ENCODE data around the gene SLC7A9.
"Not testable (repeated sequence)": the region's sequence is repeated elsewhere in the genome, so short reads cannot be mapped to it uniquely, and the experiment has no call there.

Gene SLC7A9

GRCh38 chr19:32901504-32902161, 32.1 kb upstream of the SLC7A9 start:
- TF ChIP-seq POLR2AphosphoS5 (IDR thresholded peaks at IDR 0.05; ENCODE audit: low read depth, low read length) (no peak), POLR2A (IDR thresholded peaks at IDR 0.05; ENCODE audit: low read depth, low read length) (no peak), TAF1 (IDR thresholded peaks at IDR 0.05; ENCODE audit: borderline replicate concordance, low read depth, low read length) (no peak)
- no peak for FAIRE-seq
- DNase-seq (ENCODE audit: insufficient read length) = no peak

GRCh38 chr19:32896516-32897214, 27.1 kb upstream of the SLC7A9 start:
- TF ChIP-seq TAF1 (IDR thresholded peaks at IDR 0.05; ENCODE audit: borderline replicate concordance, low read depth, low read length) (no peak), POLR2A (IDR thresholded peaks at IDR 0.05; ENCODE audit: low read depth, low read length) (no peak), POLR2AphosphoS5 (IDR thresholded peaks at IDR 0.05; ENCODE audit: low read depth, low read length) (no peak)
- FAIRE-seq = no peak
- DNase-seq (ENCODE audit: insufficient read length) = no peak

- FAIRE-seq = peak; percentile 66
- TF ChIP-seq POLR2A (IDR thresholded peaks at IDR 0.05; ENCODE audit: low read depth, low read length) (no peak), TAF1 (IDR thresholded peaks at IDR 0.05; ENCODE audit: borderline replicate concordance, low read depth, low read length) (no peak), POLR2AphosphoS5 (IDR thresholded peaks at IDR 0.05; ENCODE audit: low read depth, low read length) (no peak)
Measured at GRCh38 chr19:32895384-32895783, 25.8 kb upstream of the SLC7A9 start.

GRCh38 chr19:32891609-32892008, 22.0 kb upstream of the SLC7A9 start:
- DNase-seq (ENCODE audit: insufficient read length) = no peak
- TF ChIP-seq TAF1 (IDR thresholded peaks at IDR 0.05; ENCODE audit: borderline replicate concordance, low read depth, low read length) (no peak), POLR2A (IDR thresholded peaks at IDR 0.05; ENCODE audit: low read depth, low read length) (no peak), POLR2AphosphoS5 (IDR thresholded peaks at IDR 0.05; ENCODE audit: low read depth, low read length) (no peak)
- no peak for FAIRE-seq

More at GRCh38 chr19:32895384-32895783, 25.8 kb upstream of the SLC7A9 start:
- no peak for DNase-seq (ENCODE audit: insufficient read length)

GRCh38 chr19:32890841-32891240, 21.3 kb upstream of the SLC7A9 start:
- TF ChIP-seq POLR2A (IDR thresholded peaks at IDR 0.05; ENCODE audit: low read depth, low read length) = no peak
- no peak for TF ChIP-seq POLR2AphosphoS5 (IDR thresholded peaks at IDR 0.05; ENCODE audit: low read depth, low read length)
- TF ChIP-seq TAF1 (IDR thresholded peaks at IDR 0.05; ENCODE audit: borderline replicate concordance, low read depth, low read length) = no peak
- no peak for DNase-seq (ENCODE audit: insufficient read length)
- no peak for FAIRE-seq

- TF ChIP-seq POLR2A (IDR thresholded peaks at IDR 0.05; ENCODE audit: low read depth, low read length) = no peak
- no peak for TF ChIP-seq POLR2AphosphoS5 (IDR thresholded peaks at IDR 0.05; ENCODE audit: low read depth, low read length)
- TF ChIP-seq TAF1 (IDR thresholded peaks at IDR 0.05; ENCODE audit: borderline replicate concordance, low read depth, low read length) = no peak
- no peak for FAIRE-seq
- no peak for DNase-seq (ENCODE audit: insufficient read length)
Measured at GRCh38 chr19:32890326-32890725, 20.8 kb upstream of the SLC7A9 start.

GRCh38 chr19:32889137-32889934, 19.8 kb upstream of the SLC7A9 start:
- TF ChIP-seq TAF1 (IDR thresholded peaks at IDR 0.05; ENCODE audit: borderline replicate concordance, low read depth, low read length) (no peak), POLR2AphosphoS5 (IDR thresholded peaks at IDR 0.05; ENCODE audit: low read depth, low read length) (no peak), POLR2A (IDR thresholded peaks at IDR 0.05; ENCODE audit: low read depth, low read length) (no peak)
- DNase-seq (ENCODE audit: insufficient read length) (no peak), FAIRE-seq (no peak)

GRCh38 chr19:32887572-32888215, 18.1 kb upstream of the SLC7A9 start:
- TF ChIP-seq TAF1 (IDR thresholded peaks at IDR 0.05; ENCODE audit: borderline replicate concordance, low read depth, low read length) = no peak
- DNase-seq (ENCODE audit: insufficient read length) (no peak), FAIRE-seq (no peak)

GRCh38 chr19:32886241-32886640, 16.7 kb upstream of the SLC7A9 start:
- FAIRE-seq = no peak
- DNase-seq (ENCODE audit: insufficient read length) = no peak
- TF ChIP-seq POLR2AphosphoS5 (IDR thresholded peaks at IDR 0.05; ENCODE audit: low read depth, low read length) (no peak), TAF1 (IDR thresholded peaks at IDR 0.05; ENCODE audit: borderline replicate concordance, low read depth, low read length) (no peak), POLR2A (IDR thresholded peaks at IDR 0.05; ENCODE audit: low read depth, low read length) (no peak)

GRCh38 chr19:32885255-32885654, 15.7 kb upstream of the SLC7A9 start:
- not testable (repeated sequence) for DNase-seq (ENCODE audit: insufficient read length); FAIRE-seq

- FAIRE-seq (no peak), DNase-seq (ENCODE audit: insufficient read length) (no peak)
- TF ChIP-seq POLR2AphosphoS5 (IDR thresholded peaks at IDR 0.05; ENCODE audit: low read depth, low read length) (no peak), POLR2A (IDR thresholded peaks at IDR 0.05; ENCODE audit: low read depth, low read length) (no peak), TAF1 (IDR thresholded peaks at IDR 0.05; ENCODE audit: borderline replicate concordance, low read depth, low read length) (no peak)
Measured at GRCh38 chr19:32881766-32882165, 12.2 kb upstream of the SLC7A9 start.

All from GM12892 (cell line).